Cardiac muscle cell (in vitro differentiated cells and primary cell): ENCODE results near the gene FUBP1. TPM values are rescaled to one million over a fixed set of nuclear protein-coding genes. Genes with fewer than 3 reads are reported as not detected.
"Not testable (repeated sequence)": the region's sequence is repeated elsewhere in the genome, so short reads cannot be mapped to it uniquely, and the experiment has no call there.

ENCODE experiments used
- DNase-seq, 2 donors: peaks; one replicate each; pipeline versions ENCODE4 v3.0.0 to v3.0.0-alpha.2; 2010 to 2017; ENCODE audit warnings: low read depth in 1 of 2, low spot score in 1 of 2
- H3K27ac ChIP-seq: fragments of 200-600 bp; sonication (generic); 2 replicates; pipeline ENCODE4 v1.5.1; 2016
- H3K27me3 ChIP-seq: fragments of 200-600 bp; sonication (generic); 2 replicates; pipeline ENCODE4 v1.6.0; 2016; ENCODE audit warnings: control low read depth
- H3K36me3 ChIP-seq: fragments of 200-600 bp; sonication (generic); 2 replicates; pipeline ENCODE4 v1.5.1; 2016; ENCODE audit warnings: control low read depth
- H3K4me1 ChIP-seq: fragments of 200-600 bp; sonication (generic); 2 replicates; pipeline ENCODE4 v1.8.1; 2017; ENCODE audit warnings: low read depth, mild to moderate bottlenecking, mixed run types
- H3K4me3 ChIP-seq: fragments of 200-600 bp; sonication (generic); 2 replicates; pipeline ENCODE4 v1.5.1; 2016; ENCODE audit warnings: mild to moderate bottlenecking
- H3K9me3 ChIP-seq: fragments of 200-600 bp; sonication (generic); 2 replicates; pipeline ENCODE4 v1.5.1; 2017; ENCODE audit warnings: low read depth, mild to moderate bottlenecking, control low read depth
- polyA plus RNA-seq: library from polyadenylated mRNA; unstranded; fragments of >200 nt; fragmentation: Nextera tagmentation; extraction: Ambion mirVana; gene quantifications from 2 replicates; pipeline ENCODE4 v1.2.1, GENCODE V29; 2016
- total RNA-seq: library from RNA; depleted of rRNA; stranded (reverse); fragments of >200 nt; gene quantifications from 2 replicates; pipeline ENCODE4 v1.2.3, GENCODE V29; 2016
- TF ChIP-seq, protein P1 (sequence below): IDR thresholded peaks from 2 replicates; pipeline ENCODE4 v1.5.1; 2012; ENCODE audit warnings: low read depth, mild to moderate bottlenecking, low read length

The FUBP1 gene
- total and polyA plus RNA-seq, 2 experiments from 2014 or later: 86.3 to 174 TPM

DNA sequence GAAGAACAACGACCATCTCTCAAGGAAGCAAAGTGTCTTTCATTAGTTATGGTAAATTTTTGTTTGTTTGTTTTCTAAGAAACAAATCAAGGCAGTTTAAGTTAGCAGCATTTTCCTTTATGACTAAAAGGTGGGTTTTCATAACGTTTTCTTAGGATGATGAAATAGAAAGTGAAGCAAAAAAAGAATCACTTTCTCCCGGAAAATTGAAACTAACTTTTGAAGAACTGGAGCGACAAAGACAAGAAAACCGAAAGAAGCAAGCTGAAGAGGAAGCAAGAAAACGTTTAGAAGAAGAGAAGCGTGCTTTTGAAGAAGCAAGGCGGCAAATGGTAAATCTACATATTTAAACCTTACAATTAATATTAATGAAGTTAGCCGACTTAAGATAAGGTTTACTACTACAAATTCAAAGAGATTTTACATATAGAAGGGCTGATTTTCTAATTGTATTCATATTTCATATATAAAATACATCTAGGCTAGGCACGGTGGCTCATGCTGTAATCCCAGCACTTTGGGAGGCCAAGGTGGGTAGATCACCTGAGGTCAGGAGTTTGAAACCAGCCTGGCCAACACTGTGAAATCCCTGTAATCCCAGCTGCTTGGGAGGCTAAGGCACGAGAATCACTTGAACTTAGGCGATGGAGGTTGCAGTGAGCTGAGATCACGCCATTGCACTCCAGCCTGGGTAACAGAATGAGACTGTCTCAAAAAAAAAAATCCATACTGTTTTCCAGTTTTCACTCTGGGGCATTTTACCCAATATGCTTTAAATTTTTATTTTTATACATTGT lies 52.1 kb downstream of the FUBP1 start:
- H3K4me1 ChIP-seq: no peaks in the 10 kb centered on the region
- H3K27me3 ChIP-seq: no peaks in the 10 kb centered on the region

DNA sequence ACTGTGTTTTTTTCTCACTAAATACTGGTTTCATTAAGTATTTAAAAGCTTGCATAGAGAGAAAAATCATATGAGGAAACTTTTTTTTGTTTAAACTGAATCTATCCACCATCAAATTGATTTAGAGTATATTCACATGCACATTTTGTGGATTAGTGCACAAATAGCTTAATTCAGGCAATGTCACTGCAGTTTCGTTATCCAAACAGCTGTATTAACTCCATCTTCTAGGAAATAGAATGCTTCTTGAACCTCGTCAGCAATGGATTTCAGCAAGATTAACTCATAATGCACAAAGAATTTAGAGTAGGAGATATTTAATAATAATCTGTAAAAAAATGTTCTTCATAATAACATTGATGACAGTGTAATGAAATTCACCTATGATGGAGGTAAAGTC lies 52.9 kb downstream of the FUBP1 start:
- no peak overlapping the region for H3K27ac ChIP-seq
- DNase-seq: peak in 1 of 2 donors; percentile 27
- no peak overlapping the region for H3K4me3 ChIP-seq
- TF ChIP-seq, protein P1, sequence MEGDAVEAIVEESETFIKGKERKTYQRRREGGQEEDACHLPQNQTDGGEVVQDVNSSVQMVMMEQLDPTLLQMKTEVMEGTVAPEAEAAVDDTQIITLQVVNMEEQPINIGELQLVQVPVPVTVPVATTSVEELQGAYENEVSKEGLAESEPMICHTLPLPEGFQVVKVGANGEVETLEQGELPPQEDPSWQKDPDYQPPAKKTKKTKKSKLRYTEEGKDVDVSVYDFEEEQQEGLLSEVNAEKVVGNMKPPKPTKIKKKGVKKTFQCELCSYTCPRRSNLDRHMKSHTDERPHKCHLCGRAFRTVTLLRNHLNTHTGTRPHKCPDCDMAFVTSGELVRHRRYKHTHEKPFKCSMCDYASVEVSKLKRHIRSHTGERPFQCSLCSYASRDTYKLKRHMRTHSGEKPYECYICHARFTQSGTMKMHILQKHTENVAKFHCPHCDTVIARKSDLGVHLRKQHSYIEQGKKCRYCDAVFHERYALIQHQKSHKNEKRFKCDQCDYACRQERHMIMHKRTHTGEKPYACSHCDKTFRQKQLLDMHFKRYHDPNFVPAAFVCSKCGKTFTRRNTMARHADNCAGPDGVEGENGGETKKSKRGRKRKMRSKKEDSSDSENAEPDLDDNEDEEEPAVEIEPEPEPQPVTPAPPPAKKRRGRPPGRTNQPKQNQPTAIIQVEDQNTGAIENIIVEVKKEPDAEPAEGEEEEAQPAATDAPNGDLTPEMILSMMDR: no peak
- H3K4me1 ChIP-seq: no peaks in the 10 kb centered on the region
- no peaks in the 10 kb centered on the region for H3K9me3 ChIP-seq
- peaks cover 72% of the 10 kb centered on the region for H3K36me3 ChIP-seq
- H3K27me3 ChIP-seq: no peaks in the 10 kb centered on the region

More for the DNA sequence above, 52.1 kb downstream of the FUBP1 start:
- peaks cover 70% of the 10 kb centered on the region for H3K36me3 ChIP-seq
- H3K27ac ChIP-seq: peak overlapping the region; percentile 38
- H3K4me3 ChIP-seq: no peak overlapping the region
- H3K9me3 ChIP-seq: no peaks in the 10 kb centered on the region
- no peak for DNase-seq
- TF ChIP-seq, protein P1: no peak

DNA sequence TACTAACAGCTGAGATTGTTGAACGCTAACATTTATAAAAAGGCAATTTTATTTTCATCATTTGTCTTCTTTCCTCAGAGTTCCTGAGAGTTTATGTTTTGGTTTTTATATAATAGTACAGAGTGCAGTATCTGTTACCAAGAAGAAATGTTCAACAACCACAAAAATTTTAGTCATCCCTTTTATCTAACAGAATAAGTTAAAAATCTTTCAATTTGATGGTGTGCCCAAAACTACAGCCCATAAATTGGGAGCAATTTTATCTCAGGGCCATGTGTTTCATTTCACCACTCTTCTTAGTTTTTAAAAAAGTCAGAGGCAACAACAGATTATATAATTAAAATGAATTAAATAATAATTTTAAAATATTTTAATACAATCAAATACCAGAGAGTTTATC lies 53.4 kb downstream of the FUBP1 start:
- peak in 1 of 2 donors; percentile 70 for DNase-seq
- Histone ChIP-seq H3K9me3 (no peaks in the 10 kb centered on the region), H3K4me1 (no peaks in the 10 kb centered on the region), H3K27ac (no peak overlapping the region), H3K4me3 (no peak overlapping the region), H3K27me3 (no peaks in the 10 kb centered on the region), H3K36me3 (peaks cover 72% of the 10 kb centered on the region)
- TF ChIP-seq, protein P1: no peak

DNA sequence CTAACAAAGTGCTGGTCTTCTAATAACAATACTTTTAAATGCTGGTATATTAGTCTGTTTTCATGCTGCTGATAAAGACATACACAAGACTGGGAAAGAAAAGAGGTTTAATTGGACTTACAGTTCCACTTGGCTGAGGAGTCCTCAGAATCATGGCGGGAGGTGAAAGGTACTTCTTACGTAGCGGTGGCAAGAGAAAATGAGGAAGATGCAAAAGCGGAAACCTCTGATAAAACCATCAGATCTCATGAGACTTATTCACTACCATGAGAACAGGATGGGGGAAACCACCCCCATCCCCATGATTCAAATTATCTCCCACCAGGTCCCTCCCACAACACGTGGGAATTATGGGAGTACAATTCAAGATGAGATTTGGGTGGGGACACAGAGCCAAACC lies 60.0 kb downstream of the FUBP1 start:
- not testable (repeated sequence) for H3K9me3 ChIP-seq, H3K4me3 ChIP-seq, H3K27me3 ChIP-seq, DNase-seq, H3K4me1 ChIP-seq, H3K27ac ChIP-seq
- peaks cover 50% of the 10 kb centered on the region for H3K36me3 ChIP-seq

DNA sequence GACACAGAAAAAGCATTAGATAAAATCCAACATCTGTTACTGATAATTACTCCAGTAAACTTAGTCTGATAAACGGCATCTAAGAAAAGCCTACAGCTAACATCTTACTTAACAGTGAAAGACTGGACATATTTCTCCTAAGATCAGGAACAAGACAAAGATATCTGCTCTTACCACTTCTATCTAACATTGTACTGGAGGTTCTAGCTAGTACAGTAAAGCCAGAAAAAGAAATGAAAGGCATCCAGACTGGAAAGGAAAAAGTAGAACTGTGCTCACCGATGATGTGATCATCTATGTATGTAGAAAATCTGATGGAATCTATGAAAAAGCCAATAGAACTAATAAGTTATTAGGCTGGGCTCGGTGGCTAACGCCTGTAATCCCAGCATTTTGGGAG lies 68.8 kb downstream of the FUBP1 start:
- TF ChIP-seq, protein P1: no peak
- no peak for DNase-seq
- H3K27me3 ChIP-seq: no peaks in the 10 kb centered on the region

DNA sequence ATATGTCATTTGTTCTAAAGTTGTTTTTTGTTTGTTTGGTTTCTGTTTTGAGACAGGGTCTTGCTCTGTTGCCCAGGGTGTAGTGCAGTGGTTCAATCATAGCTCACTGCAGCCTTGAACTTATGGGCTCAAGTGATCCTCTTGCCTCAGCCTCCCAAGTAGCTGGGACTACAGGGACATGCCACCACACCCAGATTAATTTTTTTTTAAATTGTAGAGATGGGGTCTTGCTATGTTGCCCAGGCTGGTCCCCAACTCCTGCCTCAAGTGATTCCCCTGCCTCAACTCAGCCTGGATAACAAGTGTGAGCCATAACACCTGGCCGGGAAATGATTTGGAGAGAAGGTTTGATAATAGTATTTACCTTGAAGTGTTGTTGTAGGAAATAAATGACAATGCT lies 72.2 kb downstream of the FUBP1 start:
- H3K4me3 ChIP-seq: no peak overlapping the region
- TF ChIP-seq, protein P1: no peak
- H3K9me3 ChIP-seq: no peaks in the 10 kb centered on the region
- H3K27ac ChIP-seq: no peak overlapping the region
- no peaks in the 10 kb centered on the region for H3K27me3 ChIP-seq
- peaks cover 15% of the 10 kb centered on the region for H3K36me3 ChIP-seq
- no peak for DNase-seq
- no peaks in the 10 kb centered on the region for H3K4me1 ChIP-seq

More for the DNA sequence above, 68.8 kb downstream of the FUBP1 start:
- H3K4me1 ChIP-seq: no peaks in the 10 kb centered on the region
- no peaks in the 10 kb centered on the region for H3K9me3 ChIP-seq
- H3K4me3 ChIP-seq: no peak overlapping the region
- no peak overlapping the region for H3K27ac ChIP-seq
- peaks cover 4% of the 10 kb centered on the region for H3K36me3 ChIP-seq
